SW480 (cell line): ENCODE measurements around the gene UBE3D.
"Not testable (repeated sequence)": the region's sequence is repeated elsewhere in the genome, so short reads cannot be mapped to it uniquely, and the experiment has no call there.

Source experiments
- DNase-seq: peaks from one replicate; pipeline ENCODE4 v3.0.0-alpha.2; 2016; ENCODE audit warnings: low spot score

The UBE3D gene

DNA sequence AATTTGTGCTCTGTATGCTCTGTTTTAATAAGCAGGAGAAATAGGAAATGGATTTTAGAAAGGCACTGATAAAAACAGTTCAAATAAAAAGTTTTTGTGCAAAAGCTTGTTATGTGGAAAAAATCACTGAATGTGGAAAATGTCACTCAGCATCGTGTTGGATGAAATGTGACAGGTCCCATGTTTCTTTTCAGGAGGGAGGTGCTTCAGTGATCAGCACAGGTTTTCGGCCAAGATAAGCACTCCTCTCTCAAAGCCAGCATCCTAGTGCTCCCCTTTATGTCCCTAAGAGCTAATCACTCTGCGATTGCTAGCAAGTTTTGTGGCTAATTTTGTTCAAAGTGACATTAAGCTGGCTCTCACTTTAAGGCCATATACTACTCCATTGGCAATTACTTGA is 12.0 kb downstream of the UBE3D start:
- no peak for DNase-seq

- DNase-seq: no peak
These were observed 14.1 kb downstream of the UBE3D start for GRCh38 chr6:83051377-83052172.

DNA sequence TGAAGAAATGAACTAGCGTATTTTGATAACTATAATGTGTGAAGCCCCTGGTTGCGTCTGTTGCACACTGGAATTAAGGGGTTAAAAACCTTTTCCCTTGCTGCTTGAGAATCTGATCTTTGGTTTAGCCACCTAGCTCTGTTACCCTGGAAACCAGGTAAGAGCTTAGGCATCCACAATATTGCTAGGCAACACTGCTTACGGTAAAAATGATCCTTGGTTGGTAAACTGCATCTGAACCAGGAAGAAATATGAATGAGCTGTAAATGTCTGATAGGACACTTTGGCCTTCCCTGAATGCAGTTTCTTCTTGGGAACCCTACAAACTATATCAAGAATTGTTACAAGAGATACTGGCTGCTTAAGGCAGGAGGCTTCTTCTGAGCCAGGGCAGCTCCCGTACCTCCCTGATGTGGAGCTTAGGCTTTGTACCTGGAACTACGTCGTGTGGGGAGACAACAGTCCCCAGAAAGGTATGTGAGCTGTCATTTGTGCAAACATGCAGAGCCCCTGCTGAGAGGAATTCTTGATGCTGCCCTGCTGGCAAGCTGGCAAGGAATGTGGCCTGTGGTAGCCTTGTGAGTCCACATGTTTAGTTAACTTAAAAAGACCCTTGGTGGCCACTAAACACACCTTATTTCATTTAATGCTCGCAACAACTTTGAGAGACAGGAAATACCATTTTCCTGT is 18.4 kb downstream of the UBE3D start:
- no peak for DNase-seq

DNA sequence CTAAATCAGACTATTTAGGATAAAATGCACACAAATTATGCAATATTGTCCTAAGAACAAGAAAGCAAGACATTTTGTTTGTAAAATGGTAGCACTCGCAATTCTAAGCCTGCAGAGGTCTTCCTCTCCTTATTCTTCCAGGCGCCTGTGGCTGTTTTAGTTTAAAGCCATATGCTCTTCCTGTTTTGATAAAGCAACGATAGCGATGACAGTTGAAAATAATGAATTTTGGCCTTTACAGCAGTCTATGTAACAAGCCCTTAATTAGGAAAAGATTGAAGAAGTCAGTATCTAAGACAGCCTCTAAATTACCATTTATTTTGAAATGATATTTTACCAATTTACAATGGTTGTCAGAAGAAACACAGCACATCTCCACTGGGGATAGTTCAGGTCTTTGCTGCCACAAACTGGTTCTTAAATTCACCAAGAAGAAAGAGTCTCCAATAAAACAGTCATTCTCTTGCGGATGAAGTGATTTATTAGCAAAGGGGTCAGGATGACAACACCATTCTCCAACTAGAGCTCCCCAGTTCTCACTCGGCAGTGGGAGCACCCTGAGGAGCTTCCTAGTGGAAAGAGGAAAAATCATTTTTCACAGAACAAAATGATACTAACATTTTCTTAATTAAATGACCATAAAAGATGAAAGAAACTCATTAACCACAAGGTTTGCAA is 21.4 kb downstream of the UBE3D start:
- no peak for DNase-seq

DNA sequence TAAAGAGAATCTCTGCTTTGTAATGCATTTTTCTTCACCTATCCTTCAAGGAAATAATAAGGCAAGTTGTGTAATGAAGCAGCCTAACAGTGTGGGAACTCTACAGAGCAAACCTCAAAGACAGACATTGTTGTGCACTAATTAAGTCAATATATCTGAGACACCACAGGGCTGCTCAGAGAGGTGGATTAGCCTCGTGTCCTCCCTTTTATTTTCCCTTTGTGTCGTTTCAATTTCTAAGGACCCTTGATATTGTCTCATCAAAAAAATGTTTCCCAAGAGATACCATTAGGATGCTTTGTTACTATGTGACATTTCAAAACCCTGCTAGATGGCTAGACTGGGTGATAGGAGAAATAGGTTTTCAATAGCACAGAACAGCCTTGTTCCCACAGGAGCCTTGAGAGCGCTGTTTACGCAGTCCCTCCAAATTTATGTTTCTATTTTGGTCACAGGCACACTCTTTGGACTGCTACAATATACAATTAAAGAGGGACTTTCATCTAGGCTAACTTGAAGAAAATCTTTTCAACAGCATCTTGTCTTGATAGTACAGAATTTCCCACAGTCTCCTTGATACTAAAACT is 23.1 kb downstream of the UBE3D start:
- no peak for DNase-seq

DNA sequence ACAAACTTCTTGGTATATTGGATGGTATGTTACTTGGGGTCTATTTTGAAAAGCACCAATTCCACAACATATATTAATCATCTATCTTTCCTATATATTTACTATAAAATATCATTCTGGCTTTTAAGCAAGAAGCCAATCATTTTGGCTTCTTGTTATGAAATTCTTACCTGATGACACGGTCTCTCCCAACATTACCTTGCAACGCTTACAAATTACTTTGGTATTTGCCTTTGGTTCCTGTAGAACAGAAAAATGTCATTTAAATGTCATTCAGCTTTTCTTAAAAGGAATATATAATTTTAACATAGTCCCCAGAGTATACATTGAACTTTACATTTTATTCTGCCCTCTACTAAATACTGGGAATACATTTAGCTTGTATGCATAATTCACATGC is 27.4 kb downstream of the UBE3D start:
- no peak for DNase-seq

- no peak for DNase-seq
These were observed 34.0 kb downstream of the UBE3D start for GRCh38 chr6:83031689-83032088.

GRCh38 chr6:83019741-83020140 is 45.9 kb downstream of the UBE3D start:
- DNase-seq: no peak

DNA sequence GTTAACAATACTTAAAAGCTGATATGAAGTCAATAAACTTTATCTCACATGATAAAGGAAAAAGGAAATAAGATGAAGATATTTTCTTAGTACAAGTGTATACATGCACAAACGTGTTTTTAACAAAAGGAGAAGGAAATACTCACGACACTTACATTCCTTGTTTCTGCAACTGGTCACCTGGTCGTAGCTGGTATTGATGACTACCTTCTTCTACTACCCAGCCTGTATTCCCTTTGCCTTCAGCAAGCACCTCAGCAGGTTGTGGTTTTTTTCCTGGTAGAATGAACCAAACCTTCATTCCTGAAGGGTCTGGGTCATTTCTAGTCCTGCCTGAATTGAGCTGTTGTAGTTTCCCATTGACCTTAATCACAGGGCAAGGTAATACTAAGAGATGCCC is 54.5 kb downstream of the UBE3D start:
- not testable (repeated sequence) for DNase-seq

DNA sequence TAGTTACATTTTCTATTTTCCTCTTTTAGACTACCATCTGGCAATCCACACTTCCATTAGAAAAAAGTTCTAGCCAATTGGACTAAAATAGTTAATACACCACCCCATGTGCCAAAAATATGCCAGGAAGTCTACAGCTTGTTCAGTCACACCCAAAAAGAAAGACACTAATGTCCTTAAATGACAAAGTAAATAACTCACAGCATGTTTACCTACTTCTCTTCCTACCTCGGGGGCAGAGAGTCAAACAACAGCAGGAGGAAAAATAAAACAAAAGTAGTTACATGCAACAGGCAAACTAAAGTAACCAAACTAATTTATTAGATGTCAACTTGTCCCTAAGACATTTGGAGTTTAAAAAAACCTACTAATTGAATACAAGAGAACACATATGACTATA is 57.0 kb downstream of the UBE3D start:
- no peak for DNase-seq

GRCh38 chr6:83006270-83006905 is 59.3 kb downstream of the UBE3D start:
- no peak for DNase-seq

- no peak for DNase-seq
These were observed 69.5 kb downstream of the UBE3D start for GRCh38 chr6:82996156-82996555.

GRCh38 chr6:82995066-82995465 is 70.6 kb downstream of the UBE3D start:
- no peak for DNase-seq

- no peak for DNase-seq
These were observed 75.8 kb downstream of the UBE3D start for GRCh38 chr6:82989736-82990290.

DNA sequence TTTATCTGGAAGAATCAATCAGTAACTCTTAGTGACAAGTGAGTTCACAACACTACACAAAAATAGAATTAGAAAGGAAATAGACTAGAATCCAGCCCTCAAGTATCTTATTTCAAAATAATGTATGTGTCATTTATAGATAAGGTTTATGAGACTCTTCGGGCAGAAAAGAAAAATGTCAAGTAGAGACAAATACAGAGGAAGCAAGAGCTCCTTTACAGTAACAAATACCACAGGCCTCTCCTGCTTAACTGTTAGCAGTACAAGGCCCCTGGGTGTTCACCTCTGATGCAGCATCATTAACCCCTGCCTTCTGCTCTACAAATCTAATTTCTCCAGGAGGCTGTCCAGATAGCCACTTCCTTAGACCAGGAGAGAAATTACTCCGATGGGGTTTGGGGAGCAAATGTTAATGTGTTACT is 76.7 kb downstream of the UBE3D start:
- no peak for DNase-seq

- no peak for DNase-seq
These were observed 77.7 kb downstream of the UBE3D start for GRCh38 chr6:82987951-82988350.

- DNase-seq: no peak
These were observed 78.2 kb downstream of the UBE3D start for GRCh38 chr6:82987416-82987815.

DNA sequence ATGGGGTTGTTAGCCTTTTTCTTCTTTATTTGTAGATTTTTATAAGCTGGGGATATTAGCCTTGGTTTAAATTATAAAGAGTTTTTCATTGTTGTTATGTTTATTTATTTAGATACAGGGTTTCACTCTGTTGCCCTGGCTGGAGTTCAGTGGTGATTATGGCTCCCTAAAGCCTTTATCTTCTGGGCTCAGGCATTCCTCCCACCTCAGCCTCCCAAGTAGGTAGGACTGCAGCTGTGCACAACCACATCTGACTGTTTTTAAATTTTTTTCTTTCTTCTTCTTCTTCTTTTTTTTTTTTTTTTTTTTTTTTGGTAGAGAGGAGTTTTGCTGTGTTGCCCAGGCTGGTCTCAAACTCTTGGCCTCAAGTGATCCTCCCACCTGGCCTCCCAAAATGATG is 80.9 kb downstream of the UBE3D start:
- no peak for DNase-seq

GRCh38 chr6:82980086-82980485 is 85.6 kb downstream of the UBE3D start:
- DNase-seq: no peak

DNA sequence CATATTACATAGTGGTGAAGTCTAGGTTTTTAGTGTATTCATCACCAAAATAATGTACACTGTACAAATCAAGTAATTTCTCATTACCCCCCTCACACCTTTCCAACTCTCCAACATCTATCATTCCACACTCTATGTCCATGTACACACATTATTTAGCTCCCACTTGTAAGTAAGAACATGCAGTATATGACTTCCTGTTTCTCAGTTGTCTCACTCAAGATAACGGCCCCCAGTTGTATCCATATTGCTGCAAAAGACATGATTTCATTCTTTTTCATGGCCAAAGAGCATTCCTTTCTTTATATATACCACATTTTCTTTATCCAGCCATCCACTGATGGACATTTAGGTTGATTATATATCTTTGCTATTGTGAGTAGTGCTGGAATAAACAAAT is 86.0 kb downstream of the UBE3D start:
- DNase-seq: no peak

- no peak for DNase-seq
These were observed 87.2 kb downstream of the UBE3D start for GRCh38 chr6:82978362-82978945.

GRCh38 chr6:82976179-82976578 is 89.5 kb downstream of the UBE3D start:
- DNase-seq: no peak
